DND-41 (cell line): ENCODE measurements around the gene RALGPS2.

ENCODE experiments used
- ATAC-seq: fragments of 200-7000 bp; cut with Tn5 transposase; 3 replicates; pipeline ENCODE4 v1.9.1; 2021; ENCODE audit warnings: low read depth; ENCODE audit not compliant: insufficient read depth
- DNase-seq: peaks from one replicate; pipeline ENCODE4 v3.0.0-alpha.2; 2020
- H2AFZ ChIP-seq: 2 replicates; pipeline ENCODE4 v1.6.0; 2012; ENCODE audit warnings: low read depth, low read length
- H3K27ac ChIP-seq: 2 replicates; pipeline ENCODE4 v1.5.1; 2012; ENCODE audit warnings: low read length, inconsistent platforms
- H3K27me3 ChIP-seq: fragments of 200-600 bp; sonication (generic); 2 replicates; pipeline ENCODE4 v1.6.0; 2012; ENCODE audit warnings: low read length, mild to moderate bottlenecking, inconsistent platforms; ENCODE audit not compliant: insufficient read depth, poor library complexity
- H3K36me3 ChIP-seq: 2 replicates; pipeline ENCODE4 v1.5.1; 2012; ENCODE audit warnings: low read length, inconsistent platforms; ENCODE audit not compliant: insufficient read depth
- H3K4me1 ChIP-seq: 2 replicates; pipeline ENCODE4 v1.5.1; 2012; ENCODE audit warnings: mild to moderate bottlenecking, low read length; ENCODE audit not compliant: insufficient read depth
- H3K4me2 ChIP-seq: 2 replicates; pipeline ENCODE4 v1.6.0; 2012; ENCODE audit warnings: mild to moderate bottlenecking, moderate library complexity, low read length, inconsistent platforms; ENCODE audit not compliant: insufficient read depth
- H3K4me3 ChIP-seq, 2 experiments: fragments of 200-600 bp in 1 of 2; shearing (Covaris generic) in 1 of 2; 2 replicates each; pipeline ENCODE4 v1.5.1; 2012 to 2016; ENCODE audit warnings: inconsistent platforms in 2 of 2, low read length in 2 of 2, mild to moderate bottlenecking in 2 of 2, low read depth in 1 of 2, moderate library complexity in 1 of 2
- H3K79me2 ChIP-seq: 2 replicates; pipeline ENCODE4 v1.6.0; 2012; ENCODE audit warnings: low read length, inconsistent platforms; ENCODE audit not compliant: insufficient read depth
- H3K9ac ChIP-seq: 2 replicates; pipeline ENCODE4 v1.6.0; 2012; ENCODE audit warnings: low read depth, mild to moderate bottlenecking, inconsistent platforms, low read length, moderate library complexity
- H3K9me3 ChIP-seq: 2 replicates; pipeline ENCODE4 v1.5.1; 2012; ENCODE audit warnings: low read length, moderate library complexity, mild to moderate bottlenecking, inconsistent platforms; ENCODE audit not compliant: insufficient read depth, severe bottlenecking
- H4K20me1 ChIP-seq: 2 replicates; pipeline ENCODE4 v1.6.0; 2012; ENCODE audit warnings: low read length; ENCODE audit not compliant: insufficient read depth
- EZH2 ChIP-seq: IDR thresholded peaks from 3 replicates; pipeline ENCODE4 v1.6.1; 2012; ENCODE audit warnings: borderline replicate concordance, low read depth, mild to moderate bottlenecking, moderate library complexity, low read length, inconsistent platforms; ENCODE audit not compliant: severe bottlenecking
- TF ChIP-seq, protein P1 (sequence below): IDR thresholded peaks from 2 replicates; pipeline ENCODE4 v1.5.1; 2012; ENCODE audit warnings: borderline replicate concordance, low read length, moderate library complexity, mild to moderate bottlenecking; ENCODE audit not compliant: poor library complexity, severe bottlenecking; ENCODE audit errors: extremely low read depth

Gene RALGPS2

DNA sequence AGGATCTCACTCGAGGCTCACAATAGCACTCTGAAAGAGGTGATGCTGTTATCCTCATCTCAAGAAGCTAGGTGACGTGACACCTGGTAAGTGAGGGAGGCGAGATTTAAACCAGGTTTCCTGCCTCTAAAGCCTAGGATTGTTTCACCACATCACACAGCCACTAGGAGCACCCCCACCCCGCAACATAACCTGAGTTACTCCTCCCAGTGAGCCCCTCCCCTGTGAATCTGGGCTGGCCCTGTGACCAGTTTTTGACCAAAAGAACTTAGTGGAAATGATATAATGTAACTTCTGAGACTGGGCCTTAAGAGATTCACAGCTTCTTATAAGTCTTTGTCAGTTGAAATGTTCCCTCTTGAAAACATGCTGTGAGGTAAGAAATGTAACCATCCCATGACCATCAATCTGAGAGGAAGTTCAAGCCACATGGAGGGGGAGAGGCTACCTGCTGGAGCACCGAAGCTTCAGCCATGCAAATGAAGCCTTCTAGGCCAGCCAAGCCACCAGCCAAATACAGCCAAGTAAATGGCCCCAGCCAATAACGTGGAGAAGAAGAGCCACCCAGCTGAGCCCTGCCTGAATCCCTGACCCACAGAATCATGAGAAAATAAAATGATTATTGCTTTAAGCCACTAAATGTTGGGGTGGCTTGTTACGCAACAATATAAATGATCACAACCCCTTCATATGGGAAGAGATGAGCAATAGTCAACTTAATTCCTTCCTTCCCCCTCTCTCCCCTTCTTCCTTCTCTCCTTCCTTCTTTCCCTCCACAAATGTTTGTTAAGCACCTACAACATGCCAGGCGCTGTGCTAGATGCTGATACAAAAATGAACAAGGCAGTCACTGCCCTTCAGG, 239.7 kb downstream of the RALGPS2 start:
- H2AFZ ChIP-seq, result no peak overlapping the region
- H3K27ac ChIP-seq, result no peak overlapping the region
- H3K36me3 ChIP-seq, result no peaks in the 10 kb centered on the region
- ATAC-seq (no peak), DNase-seq (peak; percentile 3)
- H3K27me3 ChIP-seq, result no peaks in the 10 kb centered on the region
- H3K4me2 ChIP-seq, result no peak overlapping the region
- H3K4me3 ChIP-seq, result no peak overlapping the region
- H3K9ac ChIP-seq, result no peak overlapping the region
- no peak for TF ChIP-seq EZH2
- TF ChIP-seq, protein P1, sequence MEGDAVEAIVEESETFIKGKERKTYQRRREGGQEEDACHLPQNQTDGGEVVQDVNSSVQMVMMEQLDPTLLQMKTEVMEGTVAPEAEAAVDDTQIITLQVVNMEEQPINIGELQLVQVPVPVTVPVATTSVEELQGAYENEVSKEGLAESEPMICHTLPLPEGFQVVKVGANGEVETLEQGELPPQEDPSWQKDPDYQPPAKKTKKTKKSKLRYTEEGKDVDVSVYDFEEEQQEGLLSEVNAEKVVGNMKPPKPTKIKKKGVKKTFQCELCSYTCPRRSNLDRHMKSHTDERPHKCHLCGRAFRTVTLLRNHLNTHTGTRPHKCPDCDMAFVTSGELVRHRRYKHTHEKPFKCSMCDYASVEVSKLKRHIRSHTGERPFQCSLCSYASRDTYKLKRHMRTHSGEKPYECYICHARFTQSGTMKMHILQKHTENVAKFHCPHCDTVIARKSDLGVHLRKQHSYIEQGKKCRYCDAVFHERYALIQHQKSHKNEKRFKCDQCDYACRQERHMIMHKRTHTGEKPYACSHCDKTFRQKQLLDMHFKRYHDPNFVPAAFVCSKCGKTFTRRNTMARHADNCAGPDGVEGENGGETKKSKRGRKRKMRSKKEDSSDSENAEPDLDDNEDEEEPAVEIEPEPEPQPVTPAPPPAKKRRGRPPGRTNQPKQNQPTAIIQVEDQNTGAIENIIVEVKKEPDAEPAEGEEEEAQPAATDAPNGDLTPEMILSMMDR, result no peak
- no peaks in the 10 kb centered on the region for H3K79me2 ChIP-seq
- H4K20me1 ChIP-seq, result no peaks in the 10 kb centered on the region
- H3K4me1 ChIP-seq, result no peaks in the 10 kb centered on the region
- H3K9me3 ChIP-seq, result no peaks in the 10 kb centered on the region

DNA sequence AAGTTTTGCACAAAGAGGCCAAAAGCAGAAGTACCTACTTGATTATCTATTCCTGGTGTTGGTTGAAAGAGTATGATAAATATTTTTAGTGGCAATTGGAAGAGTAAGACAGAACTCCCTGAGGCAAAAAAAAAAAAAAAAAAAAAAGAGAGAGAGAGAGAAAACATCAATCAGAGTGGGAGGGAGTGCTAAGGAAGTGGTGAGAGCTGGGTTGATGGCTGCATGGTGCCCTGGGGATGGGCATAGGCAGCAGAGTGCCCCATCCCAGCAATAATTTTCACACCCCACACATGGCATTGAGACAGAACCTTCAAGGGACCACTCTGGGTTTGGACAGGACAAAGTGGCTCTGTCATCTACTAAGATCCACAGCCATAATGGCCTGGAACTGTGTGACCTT, 241.3 kb downstream of the RALGPS2 start:
- Histone ChIP-seq H3K9me3 (no peaks in the 10 kb centered on the region), H3K4me2 (no peak overlapping the region), H3K4me3 (no peak overlapping the region), H3K79me2 (no peaks in the 10 kb centered on the region), H3K27ac (no peak overlapping the region), H4K20me1 (no peaks in the 10 kb centered on the region), H3K4me1 (no peaks in the 10 kb centered on the region), H3K36me3 (no peaks in the 10 kb centered on the region), H3K27me3 (no peaks in the 10 kb centered on the region), H2AFZ (no peak overlapping the region), H3K9ac (no peak overlapping the region)
- ATAC-seq, result peak; percentile 83
- TF ChIP-seq, protein P1, result no peak
- TF ChIP-seq EZH2, result no peak
- DNase-seq, result peak; percentile 35

DNA sequence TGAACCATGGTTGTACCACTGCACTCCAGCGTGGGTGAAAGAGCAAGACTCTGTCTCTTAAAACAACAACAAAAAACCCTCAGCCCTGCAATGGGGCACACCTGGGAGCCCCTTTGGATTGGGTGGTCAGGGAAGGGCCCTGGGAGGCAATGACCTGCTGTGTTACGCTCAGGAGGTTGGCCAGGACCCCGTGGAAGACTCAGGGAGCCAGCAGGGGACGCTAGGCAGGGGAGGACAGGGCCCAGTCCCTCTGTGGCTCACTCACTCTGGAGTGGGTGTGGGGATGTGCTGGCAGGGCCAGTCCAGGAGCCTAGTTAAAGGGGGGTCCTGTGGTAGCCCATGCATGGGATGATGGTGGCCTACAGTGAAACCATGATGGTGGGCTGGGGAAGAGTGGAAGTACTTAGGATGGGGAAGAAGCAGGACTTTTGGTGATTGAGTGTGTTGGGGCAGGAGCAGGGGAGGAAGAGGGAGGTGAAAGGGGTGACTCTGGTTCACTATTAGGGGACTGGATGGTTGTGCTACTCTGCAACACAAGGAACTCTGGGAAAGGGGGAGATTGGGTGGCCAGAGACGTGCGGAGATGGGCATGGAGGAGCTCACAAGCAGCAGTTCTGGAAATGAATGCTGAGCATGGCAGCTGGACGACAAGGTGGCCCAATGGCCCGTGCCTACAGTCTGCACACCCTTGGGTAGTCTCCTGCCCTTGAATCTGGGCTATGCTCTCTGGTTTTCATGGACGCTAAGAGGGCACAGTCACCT, 244.4 kb downstream of the RALGPS2 start:
- ATAC-seq, result no peak
- Histone ChIP-seq H3K9ac (no peak overlapping the region), H3K27ac (no peak overlapping the region), H4K20me1 (no peaks in the 10 kb centered on the region), H3K79me2 (no peaks in the 10 kb centered on the region), H3K27me3 (no peaks in the 10 kb centered on the region), H3K4me1 (peaks cover 31% of the 10 kb centered on the region), H3K36me3 (no peaks in the 10 kb centered on the region), H3K4me2 (no peak overlapping the region), H2AFZ (no peak overlapping the region), H3K4me3 (no peak overlapping the region), H3K9me3 (no peaks in the 10 kb centered on the region)
- TF ChIP-seq EZH2, result no peak
- TF ChIP-seq, protein P1, result no peak
- DNase-seq, result no peak
